GM03348 (cell line): Measurements from ENCODE around the gene PXDN.

ENCODE experiments used
- DNase-seq: peaks from one replicate; pipeline ENCODE4 v3.0.0; 2012; ENCODE audit warnings: low spot score

PXDN gene

GRCh38 chr2:1610096-1610485 is 134.2 kb downstream of the PXDN start:
- no peak for DNase-seq

- no peak for DNase-seq
Measured at GRCh38 chr2:1609485-1610095, 134.7 kb downstream of the PXDN start.

- no peak for DNase-seq
Measured at GRCh38 chr2:1609040-1609439, 135.3 kb downstream of the PXDN start.

GRCh38 chr2:1607971-1608688 is 136.2 kb downstream of the PXDN start:
- no peak for DNase-seq

GRCh38 chr2:1607236-1607920 is 136.9 kb downstream of the PXDN start:
- no peak for DNase-seq

GRCh38 chr2:1606421-1607235 is 137.7 kb downstream of the PXDN start:
- no peak for DNase-seq

- DNase-seq, result no peak
Measured at GRCh38 chr2:1606046-1606400, 138.3 kb downstream of the PXDN start.

GRCh38 chr2:1605102-1606045 is 138.9 kb downstream of the PXDN start:
- peak; percentile 66 for DNase-seq

GRCh38 chr2:1603521-1603920 is 140.8 kb downstream of the PXDN start:
- no peak for DNase-seq

GRCh38 chr2:1603059-1603458 is 141.3 kb downstream of the PXDN start:
- no peak for DNase-seq

GRCh38 chr2:1602278-1603010 is 141.9 kb downstream of the PXDN start:
- DNase-seq, result no peak

- DNase-seq, result no peak
Measured at GRCh38 chr2:1601471-1602277, 142.6 kb downstream of the PXDN start.

GRCh38 chr2:1601067-1601412 is 143.3 kb downstream of the PXDN start:
- DNase-seq, result no peak

- DNase-seq, result no peak
Measured at GRCh38 chr2:1600191-1601066, 143.9 kb downstream of the PXDN start.

- DNase-seq, result no peak
Measured at GRCh38 chr2:1599301-1600085, 144.8 kb downstream of the PXDN start.

- no peak for DNase-seq
Measured at GRCh38 chr2:1598800-1599199, 145.5 kb downstream of the PXDN start.

GRCh38 chr2:1598041-1598710 is 146.1 kb downstream of the PXDN start:
- no peak for DNase-seq

- no peak for DNase-seq
Measured at GRCh38 chr2:1595274-1595673, 149.0 kb downstream of the PXDN start.
